Caco-2 (cell line): ENCODE measurements around the gene PPP1R36. TPM values are rescaled to one million over a fixed set of nuclear protein-coding genes. Genes with fewer than 3 reads are reported as not detected.
"Not testable (repeated sequence)": the region's sequence is repeated elsewhere in the genome, so short reads cannot be mapped to it uniquely, and the experiment has no call there.

Experiments
- BruUV-seq: library from RNA; stranded (reverse); fragments of 400-500 nt; replicated peaks from 2 replicates; lab custom pipeline; 2021; lab: Mats Ljungman, UMichigan
- CTCF ChIA-PET: fragments of 300-600 bp; sonication (Branson Sonifier 250); formaldehyde crosslinking; loops from one replicate; lab custom pipeline; 2022; ENCODE audit warnings: antibody characterized with exemption; lab: Charles Lee
- POLR2A ChIA-PET: fragments of 300-600 bp; sonication (Branson Sonifier 250); formaldehyde crosslinking; loops from one replicate; lab custom pipeline; 2022; ENCODE audit warnings: antibody characterized with exemption; lab: Charles Lee
- DNase-seq, 2 experiments: peaks; one replicate each; pipeline versions ENCODE4 v3.0.0 to v3.0.0-alpha.2; 2020 to 2022
- H3K27me3 ChIP-seq: replicated peaks from 2 replicates; pipeline ENCODE4 v1.6.0; 2011; ENCODE audit warnings: low read length; ENCODE audit not compliant: control insufficient read depth, insufficient read depth
- H3K36me3 ChIP-seq: 2 replicates; pipeline ENCODE4 v1.5.1; 2011; ENCODE audit warnings: low read length; ENCODE audit not compliant: control insufficient read depth, insufficient read depth
- H3K4me1 ChIP-seq: fragments of 250-450 bp; sonication (Bioruptor Pico); 2 replicates; pipeline ENCODE4 v1.5.1; 2020; ENCODE audit warnings: mild to moderate bottlenecking
- H3K4me3 ChIP-seq: 2 replicates; pipeline ENCODE4 v1.5.1; 2011; ENCODE audit warnings: low read depth, mild to moderate bottlenecking, control low read depth, low read length
- H3K9me3 ChIP-seq: fragments of 250-450 bp; sonication (Bioruptor Pico); 2 replicates; pipeline ENCODE4 v1.5.1; 2020; ENCODE audit warnings: mild to moderate bottlenecking, moderate library complexity
- H3K27ac Mint-ChIP-seq: one replicate; pipeline ENCODE4 v1.8.0; 2022; ENCODE audit warnings: mixed read lengths; ENCODE audit not compliant: unreplicated experiment
- H3K27me3 Mint-ChIP-seq: one replicate; pipeline ENCODE4 v1.8.0; 2022; ENCODE audit warnings: mixed read lengths; ENCODE audit not compliant: insufficient read depth, unreplicated experiment
- H3K36me3 Mint-ChIP-seq: one replicate; pipeline ENCODE4 v1.8.0; 2022; ENCODE audit warnings: mild to moderate bottlenecking, mixed read lengths; ENCODE audit not compliant: insufficient read depth, unreplicated experiment
- H3K4me1 Mint-ChIP-seq: one replicate; pipeline ENCODE4 v1.8.0; 2022; ENCODE audit warnings: low read depth, mixed read lengths; ENCODE audit not compliant: unreplicated experiment
- H3K4me3 Mint-ChIP-seq: one replicate; pipeline ENCODE4 v1.8.0; 2022; ENCODE audit warnings: mild to moderate bottlenecking, moderate library complexity, mixed read lengths; ENCODE audit not compliant: unreplicated experiment
- H3K9me3 Mint-ChIP-seq: one replicate; pipeline ENCODE4 v1.8.0; 2022; ENCODE audit warnings: mixed read lengths; ENCODE audit not compliant: unreplicated experiment
- CTCF ChIP-seq, 2 experiments: fragments of 200-600 bp in 1 of 2; IDR thresholded peaks; 1 replicate in 1 of 2; 2 replicates in 1 of 2; pipeline versions ENCODE4 v1.5.1 to v1.8.0; 2011 to 2022; ENCODE audit warnings: antibody characterized with exemption in 1 of 2, control low read depth in 1 of 2, inconsistent platforms in 1 of 2, low read depth in 1 of 2, low read length in 1 of 2, mild to moderate bottlenecking in 1 of 2, moderate library complexity in 1 of 2; ENCODE audit not compliant: insufficient read depth in 1 of 2, severe bottlenecking in 1 of 2, unreplicated experiment in 1 of 2
- intact Hi-C: fragments of 100-400 bp; cut with micrococcal nuclease; formaldehyde crosslinking; loops from one replicate; pipeline ENCODE4 v1.10.0; 2022; ENCODE audit not compliant: unreplicated experiment
- total RNA-seq: library from RNA; stranded (reverse); gene quantifications from 2 replicates; pipeline ENCODE4 v1.2.3, GENCODE V29; 2022

The PPP1R36 gene
- total RNA-seq, 1 experiment from 2014 or later = 2.9 TPM

GRCh38 chr14:64612971-64613666 lies 63.4 kb downstream of the PPP1R36 start:
- Mint-ChIP-seq H3K27ac (no peak overlapping the region), H3K27me3 (no peaks in the 10 kb centered on the region), H3K36me3 (no peaks in the 10 kb centered on the region), H3K4me3 (no peak overlapping the region), H3K4me1 (peaks cover 7% of the 10 kb centered on the region), H3K9me3 (no peaks in the 10 kb centered on the region)
- intact Hi-C loops = no loop called here
- Histone ChIP-seq H3K4me3 (no peak overlapping the region), H3K4me1 (peaks cover 18% of the 10 kb centered on the region), H3K9me3 (no peaks in the 10 kb centered on the region), H3K36me3 (no peaks in the 10 kb centered on the region), H3K27me3 (no peaks in the 10 kb centered on the region)
- no TSS peak for BruUV-seq
- ChIA-PET POLR2A (no interaction called here), CTCF (no interaction called here)
- TF ChIP-seq CTCF (IDR thresholded peaks at IDR 0.05; ENCODE audit: insufficient read depth in 1 of 2, low read depth in 1 of 2, low read length in 1 of 2, severe bottlenecking in 1 of 2, unreplicated experiment in 1 of 2) = no peak
- DNase-seq = no peak

GRCh38 chr14:64614166-64614565 lies 64.4 kb downstream of the PPP1R36 start:
- intact Hi-C loops = no loop called here
- no peaks in the 10 kb centered on the region for H3K27me3 ChIP-seq
- BruUV-seq = no TSS peak
- no peaks in the 10 kb centered on the region for H3K9me3 ChIP-seq
- H3K4me1 Mint-ChIP-seq = peaks cover 15% of the 10 kb centered on the region
- H3K4me3 Mint-ChIP-seq = no peak overlapping the region
- CTCF ChIA-PET = no interaction called here
- no peaks in the 10 kb centered on the region for H3K36me3 Mint-ChIP-seq
- H3K27ac Mint-ChIP-seq = no peak overlapping the region
- H3K9me3 Mint-ChIP-seq = no peaks in the 10 kb centered on the region
- peaks cover 29% of the 10 kb centered on the region for H3K4me1 ChIP-seq
- H3K36me3 ChIP-seq = no peaks in the 10 kb centered on the region
- no peak for TF ChIP-seq CTCF (IDR thresholded peaks at IDR 0.05; ENCODE audit: insufficient read depth in 1 of 2, low read depth in 1 of 2, low read length in 1 of 2, severe bottlenecking in 1 of 2, unreplicated experiment in 1 of 2)
- H3K27me3 Mint-ChIP-seq = no peaks in the 10 kb centered on the region
- DNase-seq = no peak
- POLR2A ChIA-PET = no interaction called here
- H3K4me3 ChIP-seq = no peak overlapping the region

- H3K27ac Mint-ChIP-seq = no peak overlapping the region
- TF ChIP-seq CTCF (IDR thresholded peaks at IDR 0.05; ENCODE audit: insufficient read depth in 1 of 2, low read depth in 1 of 2, low read length in 1 of 2, severe bottlenecking in 1 of 2, unreplicated experiment in 1 of 2) = no peak
- no peaks in the 10 kb centered on the region for H3K27me3 ChIP-seq
- no peaks in the 10 kb centered on the region for H3K36me3 Mint-ChIP-seq
- H3K4me1 Mint-ChIP-seq = peaks cover 20% of the 10 kb centered on the region
- peaks cover 33% of the 10 kb centered on the region for H3K4me1 ChIP-seq
- no TSS peak for BruUV-seq
- ChIA-PET POLR2A (no interaction called here), CTCF (no interaction called here)
- no peaks in the 10 kb centered on the region for H3K27me3 Mint-ChIP-seq
- H3K9me3 Mint-ChIP-seq = no peaks in the 10 kb centered on the region
- no peaks in the 10 kb centered on the region for H3K36me3 ChIP-seq
- no peak overlapping the region for H3K4me3 ChIP-seq
- no peak overlapping the region for H3K4me3 Mint-ChIP-seq
- intact Hi-C loops = no loop called here
- no peak for DNase-seq
- no peaks in the 10 kb centered on the region for H3K9me3 ChIP-seq
These were observed 65.1 kb downstream of the PPP1R36 start for GRCh38 chr14:64614805-64615391.

GRCh38 chr14:64617872-64618408 lies 68.2 kb downstream of the PPP1R36 start:
- intact Hi-C loops, CTCF ChIA-PET, H3K27me3 Mint-ChIP-seq, H3K36me3 Mint-ChIP-seq, BruUV-seq, H3K36me3 ChIP-seq, H3K27me3 ChIP-seq, H3K27ac Mint-ChIP-seq, H3K4me3 Mint-ChIP-seq, H3K4me3 ChIP-seq, H3K9me3 Mint-ChIP-seq, DNase-seq, POLR2A ChIA-PET, H3K9me3 ChIP-seq: not testable (repeated sequence)
- peaks cover 16% of the 10 kb centered on the region for H3K4me1 ChIP-seq
- H3K4me1 Mint-ChIP-seq = peaks cover 20% of the 10 kb centered on the region
